Esophagus muscularis mucosa (tissue), 4 donors: ENCODE results near the gene NISCH.

Experiments used
- CTCF ChIP-seq, 3 experiments: fragments of 200-600 bp in 2 of 3; fragments of 450-650 bp in 1 of 3; sonication (generic) in 2 of 3; IDR thresholded peaks; one replicate each; pipeline ENCODE4 v1.5.1; 2017 to 2019; ENCODE audit warnings: antibody characterized with exemption in 3 of 3, mild to moderate bottlenecking in 2 of 3, moderate library complexity in 1 of 3
- EP300 ChIP-seq: sonication (generic); formaldehyde crosslinking; IDR thresholded peaks from one replicate; pipeline ENCODE4 v1.6.1; 2017; ENCODE audit warnings: antibody characterized with exemption
- POLR2A ChIP-seq: fragments of 450-650 bp; IDR thresholded peaks from one replicate; pipeline ENCODE4 v1.6.1; 2017; ENCODE audit warnings: antibody characterized with exemption, moderate library complexity, mild to moderate bottlenecking, low read depth

DNA sequence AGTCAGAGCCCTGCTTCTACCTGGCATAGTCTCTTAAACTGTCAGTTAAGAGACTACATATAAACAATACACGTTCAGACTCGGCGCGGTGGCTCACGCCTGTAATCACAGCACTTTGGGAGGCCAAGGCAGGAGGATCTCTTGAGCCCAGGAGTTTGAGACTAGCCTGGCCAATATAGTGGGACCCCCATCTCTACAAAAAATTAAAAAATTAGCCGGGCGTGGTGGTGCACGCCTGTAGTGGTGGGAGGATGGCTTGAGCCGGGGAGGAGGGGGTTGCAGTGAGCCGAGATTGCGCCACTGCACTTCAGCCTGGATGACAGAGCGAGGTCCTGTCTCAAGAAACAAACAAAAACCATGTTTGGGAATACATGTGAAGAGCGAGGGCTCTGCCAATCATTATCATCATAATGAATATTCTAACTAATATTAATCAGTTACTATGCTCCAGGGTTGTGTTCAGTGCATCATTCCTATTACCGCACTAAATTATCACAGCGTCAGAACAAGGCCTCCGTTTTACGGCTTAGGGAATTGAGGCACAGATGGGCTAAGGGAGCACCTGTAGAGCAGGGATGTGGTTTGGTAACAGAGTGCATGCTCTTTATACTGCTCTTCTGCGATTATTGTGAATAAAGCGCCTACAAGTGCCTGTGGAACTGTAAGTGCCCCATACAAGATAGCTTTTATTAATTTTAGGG, 80.2 kb downstream of the NISCH start:
- TF ChIP-seq CTCF (IDR thresholded peaks at IDR 0.05) (no peak), POLR2A (no peak), EP300 (no peak)
